HG03025 (cell line): ENCODE measurements around the gene RIOK3.
"Not testable (repeated sequence)": the region's sequence is repeated elsewhere in the genome, so short reads cannot be mapped to it uniquely, and the experiment has no call there.

Source experiments
- ATAC-seq: cut with Tn5 transposase; IDR thresholded peaks from one replicate; pipeline ENCODE4 v1.9.1; 2021; ENCODE audit warnings: mild to moderate bottlenecking, moderate library complexity; ENCODE audit not compliant: unreplicated experiment, low FRiP score

The RIOK3 gene, protein sequence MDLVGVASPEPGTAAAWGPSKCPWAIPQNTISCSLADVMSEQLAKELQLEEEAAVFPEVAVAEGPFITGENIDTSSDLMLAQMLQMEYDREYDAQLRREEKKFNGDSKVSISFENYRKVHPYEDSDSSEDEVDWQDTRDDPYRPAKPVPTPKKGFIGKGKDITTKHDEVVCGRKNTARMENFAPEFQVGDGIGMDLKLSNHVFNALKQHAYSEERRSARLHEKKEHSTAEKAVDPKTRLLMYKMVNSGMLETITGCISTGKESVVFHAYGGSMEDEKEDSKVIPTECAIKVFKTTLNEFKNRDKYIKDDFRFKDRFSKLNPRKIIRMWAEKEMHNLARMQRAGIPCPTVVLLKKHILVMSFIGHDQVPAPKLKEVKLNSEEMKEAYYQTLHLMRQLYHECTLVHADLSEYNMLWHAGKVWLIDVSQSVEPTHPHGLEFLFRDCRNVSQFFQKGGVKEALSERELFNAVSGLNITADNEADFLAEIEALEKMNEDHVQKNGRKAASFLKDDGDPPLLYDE

GRCh38 chr18:23452728-23453679, at the start of gene RIOK3:
RIOK3 (plus strand) TSS chr18:23453287; CDS start chr18:23453440, 153 bp downstream.
- peak; percentile 95 for ATAC-seq

GRCh38 chr18:23403310-23403709, 49.8 kb upstream of the RIOK3 start:
- no peak for ATAC-seq

DNA sequence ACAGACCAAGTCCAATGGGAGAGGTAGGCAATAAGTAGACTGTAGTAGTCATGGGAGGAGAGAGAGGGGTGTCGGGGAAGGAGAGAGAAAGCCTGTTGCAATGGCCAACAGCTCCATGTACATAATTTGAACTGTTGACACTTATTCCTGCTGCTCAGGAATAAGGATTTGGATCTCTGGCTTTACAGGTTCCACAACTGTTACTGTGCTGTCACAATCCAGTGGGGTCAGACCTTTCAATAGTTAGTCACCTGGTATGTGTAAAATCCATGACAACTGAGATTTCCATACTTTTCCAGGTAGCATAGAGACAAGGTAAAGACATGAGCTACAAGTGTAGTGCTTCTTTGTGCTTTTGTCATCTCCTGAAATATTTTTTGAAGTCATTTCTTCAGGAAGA, 47.5 kb upstream of the RIOK3 start:
- no peak for ATAC-seq

GRCh38 chr18:23406271-23406787, 46.8 kb upstream of the RIOK3 start:
- no peak for ATAC-seq

- ATAC-seq: no peak
These were observed 40.6 kb upstream of the RIOK3 start for GRCh38 chr18:23412351-23412964.

DNA sequence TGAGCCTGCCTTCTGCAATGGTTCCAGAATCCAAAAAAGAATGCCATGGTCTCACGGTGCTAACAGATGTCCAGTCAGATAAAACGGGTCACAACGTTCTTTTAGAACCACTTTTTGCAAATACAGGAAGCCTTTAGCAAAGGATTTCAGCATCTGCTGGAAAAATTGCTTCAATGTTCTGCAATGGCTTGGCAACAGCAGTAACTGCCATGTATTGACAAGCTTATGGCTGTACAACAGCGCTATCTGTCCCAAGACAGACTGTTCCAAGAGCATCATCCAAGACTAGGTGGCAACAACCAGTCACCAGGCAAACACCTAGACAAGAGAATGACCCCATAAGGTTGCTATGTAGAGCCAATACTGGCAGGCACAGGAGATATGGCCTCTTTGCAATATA, 37.6 kb upstream of the RIOK3 start:
- ATAC-seq: no peak

- no peak for ATAC-seq
These were observed 36.8 kb upstream of the RIOK3 start for GRCh38 chr18:23416298-23416697.

- ATAC-seq: no peak
These were observed 31.8 kb upstream of the RIOK3 start for GRCh38 chr18:23421277-23421676.

DNA sequence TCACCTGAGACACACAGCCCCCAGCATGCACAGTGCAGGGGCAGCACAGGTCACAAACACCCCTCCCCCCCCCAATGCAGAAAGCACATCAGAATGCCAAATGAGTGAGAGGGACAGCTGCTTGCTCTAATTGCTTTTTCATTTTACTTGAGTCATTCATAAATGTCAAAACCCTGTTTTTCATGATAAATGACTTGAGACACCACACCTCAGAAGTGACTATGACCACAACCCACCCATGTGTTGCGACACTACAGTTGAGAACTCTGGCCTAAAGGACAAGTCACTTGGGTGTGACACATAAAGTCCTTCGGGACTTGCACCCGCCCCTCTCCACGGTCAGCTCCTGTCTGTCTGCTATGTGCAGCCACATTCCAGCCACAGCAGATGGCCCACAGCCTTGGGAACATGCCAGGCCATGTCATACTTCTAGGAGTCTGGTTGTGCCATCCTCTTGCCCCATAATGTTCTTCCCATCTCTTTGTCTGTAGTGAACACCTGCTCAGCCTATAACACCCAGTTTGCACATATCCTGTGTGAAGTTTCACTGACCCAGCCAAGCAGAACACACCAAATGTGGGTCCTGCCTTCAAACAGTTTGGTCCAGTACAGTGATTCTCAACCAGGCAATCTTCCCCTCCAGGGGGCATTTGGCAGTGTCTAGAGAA, 30.2 kb upstream of the RIOK3 start:
- peak; percentile 86 for ATAC-seq

GRCh38 chr18:23424616-23425015, 28.5 kb upstream of the RIOK3 start:
- ATAC-seq: no peak

DNA sequence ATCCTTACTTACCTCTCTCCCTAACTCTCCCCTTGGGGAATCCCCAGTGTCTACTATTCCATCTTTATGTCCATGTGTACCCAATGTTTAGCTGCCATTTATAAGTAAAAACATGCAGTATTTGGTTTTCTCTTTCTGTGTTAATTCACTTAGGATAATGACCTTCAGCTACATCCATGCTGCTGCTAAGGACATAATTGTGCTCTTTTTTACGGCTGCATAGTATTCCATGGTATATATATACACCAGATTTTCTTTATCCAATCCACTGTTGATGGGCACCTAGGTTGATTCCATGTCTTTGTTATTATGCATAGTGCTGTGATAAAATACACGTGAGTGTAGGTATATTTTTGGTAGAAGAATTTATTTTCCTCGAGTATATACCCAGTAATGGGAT, 24.3 kb upstream of the RIOK3 start:
- no peak for ATAC-seq

DNA sequence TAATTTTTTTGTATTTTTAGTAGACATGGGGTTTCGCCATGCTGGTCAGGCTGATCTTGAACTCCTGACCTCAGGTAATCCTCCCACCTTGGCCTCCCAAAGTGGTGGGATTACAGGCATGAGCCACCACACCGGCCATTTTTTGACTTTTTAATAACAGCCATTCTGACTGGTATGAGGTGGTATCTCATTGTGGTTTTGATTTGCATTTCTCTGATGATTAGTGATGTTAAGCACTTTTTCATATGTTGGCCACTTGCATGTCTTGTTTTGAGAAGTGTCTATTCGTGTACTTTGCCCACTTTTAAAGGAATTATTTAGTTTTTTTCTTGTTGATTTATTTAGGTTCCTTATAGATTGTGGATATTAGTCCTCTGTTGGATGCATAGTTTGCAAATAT, 23.5 kb upstream of the RIOK3 start:
- not testable (repeated sequence) for ATAC-seq

- no peak for ATAC-seq
These were observed 19.7 kb upstream of the RIOK3 start for GRCh38 chr18:23433360-23433759.

DNA sequence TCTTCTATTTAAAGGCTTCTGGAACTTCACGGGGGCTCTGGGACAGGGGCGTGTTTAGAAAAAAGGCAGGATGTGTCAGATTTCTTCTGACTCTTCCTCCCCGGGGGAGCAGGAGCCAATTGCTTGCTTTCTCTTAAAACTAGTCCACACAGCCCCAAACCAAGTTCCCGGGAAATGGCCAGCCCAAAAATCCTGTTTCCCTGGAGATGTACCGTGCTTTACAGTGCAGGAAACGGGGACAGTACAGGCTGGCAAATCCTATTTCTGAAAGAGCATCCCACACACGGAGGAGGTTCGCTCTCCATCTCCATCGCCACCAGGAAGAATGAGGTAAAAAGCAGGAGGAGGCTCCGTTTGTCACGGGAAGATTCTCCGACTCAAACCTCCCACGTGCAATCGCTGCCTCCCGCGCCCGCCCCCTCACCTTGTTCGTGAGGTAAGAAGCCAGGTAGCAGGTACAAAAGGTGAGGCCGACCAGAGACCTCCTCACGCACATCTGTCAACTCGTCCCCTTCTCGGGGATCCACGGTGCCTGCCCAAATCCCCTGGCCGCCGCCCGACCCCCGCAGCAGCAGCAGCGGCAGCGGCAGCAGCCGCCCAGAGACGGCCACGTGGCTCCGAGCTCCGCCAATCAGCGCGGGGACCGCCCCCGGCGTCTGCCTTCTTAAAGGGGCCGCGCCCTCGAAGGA, 15.6 kb upstream of the RIOK3 start:
- peak; percentile 93 for ATAC-seq

DNA sequence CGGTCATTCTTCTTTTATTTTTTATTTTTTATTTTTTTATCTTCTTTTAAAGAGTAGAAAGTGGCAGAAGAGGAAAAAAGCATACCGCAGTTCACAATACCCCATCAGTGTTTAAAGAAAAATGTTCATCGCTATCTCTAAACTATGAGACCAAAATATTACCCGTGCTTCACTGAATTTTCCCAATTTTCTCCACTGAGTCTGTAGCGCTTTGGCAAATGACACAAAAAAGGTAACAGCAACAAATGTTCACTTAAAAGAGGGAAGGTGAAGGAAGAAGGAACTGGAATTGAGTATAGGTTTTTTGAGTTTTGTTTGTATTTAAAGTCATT, 15.1 kb upstream of the RIOK3 start:
- no peak for ATAC-seq

DNA sequence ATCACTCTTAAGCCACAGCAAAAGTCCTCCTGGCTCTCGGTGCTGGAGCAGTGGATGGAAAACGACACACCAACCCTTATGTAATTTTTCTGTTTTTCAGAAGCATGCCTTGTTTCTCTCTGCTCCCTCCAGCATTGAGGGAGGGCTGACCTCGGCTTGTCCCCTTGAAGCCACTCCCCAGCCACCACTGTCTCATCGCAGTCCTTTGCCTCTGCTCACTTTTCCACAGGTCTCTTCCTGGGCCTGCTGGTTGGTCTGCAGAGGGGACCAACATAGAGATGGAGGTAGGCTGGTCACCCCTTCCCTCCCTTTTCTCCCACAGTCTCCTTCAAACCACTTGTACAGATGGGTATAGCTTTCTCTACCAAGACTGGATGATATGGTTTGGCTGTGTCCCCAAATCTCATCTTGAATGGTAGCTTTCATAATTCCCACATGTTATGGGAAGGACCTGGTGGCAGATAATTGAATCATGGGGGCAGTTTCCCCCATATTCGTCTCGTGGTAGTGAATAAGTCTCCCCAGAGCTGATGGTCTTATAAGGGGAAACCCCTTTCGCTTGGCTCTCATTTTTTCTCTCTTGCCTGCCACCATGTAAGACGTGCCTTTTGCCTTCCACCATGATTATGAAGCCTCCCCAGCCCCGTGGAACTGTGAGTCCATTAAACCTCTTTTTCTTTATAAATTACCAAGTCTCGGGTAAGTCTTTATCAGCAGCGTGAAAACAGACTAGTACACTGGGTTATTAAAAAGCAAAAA, 14.3 kb upstream of the RIOK3 start:
- no peak for ATAC-seq

DNA sequence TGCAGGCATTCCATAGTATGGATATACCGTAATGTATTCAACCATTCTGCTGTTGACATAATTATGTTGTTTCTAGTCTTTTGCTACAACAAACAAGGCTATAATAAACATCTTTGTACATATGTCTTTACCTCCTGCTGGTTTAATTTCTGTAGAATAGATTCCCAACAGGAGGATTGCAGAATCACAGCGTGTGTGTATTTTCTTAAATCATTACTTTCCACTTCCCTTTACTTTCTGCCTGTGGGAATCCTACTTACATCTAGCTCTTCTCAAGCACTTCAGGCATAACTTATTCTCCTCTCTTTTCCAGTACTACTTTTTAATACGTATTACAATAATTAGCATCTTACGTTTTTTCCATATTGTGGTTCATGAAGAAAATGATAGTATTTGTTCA, 13.0 kb upstream of the RIOK3 start:
- ATAC-seq: no peak

- no peak for ATAC-seq
These were observed 10.1 kb upstream of the RIOK3 start for GRCh38 chr18:23442958-23443357.

- ATAC-seq: no peak
These were observed 4.8 kb upstream of the RIOK3 start for GRCh38 chr18:23448291-23448690.
